BE2C (cell line): ENCODE results near the gene PRKN.

Source experiments
- DNase-seq: peaks from one replicate; pipeline ENCODE4 v3.0.0-alpha.2; 2020
- H3K27me3 ChIP-seq: fragments of 250-450 bp; sonication (Bioruptor Pico); 2 replicates; pipeline ENCODE4 v1.5.1; 2020; ENCODE audit warnings: mild to moderate bottlenecking
- H3K36me3 ChIP-seq: fragments of 250-450 bp; sonication (Bioruptor Pico); 2 replicates; pipeline ENCODE4 v1.5.1; 2020; ENCODE audit warnings: mild to moderate bottlenecking
- H3K4me1 ChIP-seq: fragments of 250-450 bp; sonication (Bioruptor Pico); 2 replicates; pipeline ENCODE4 v1.5.1; 2020
- H3K4me3 ChIP-seq: 2 replicates; pipeline ENCODE4 v1.5.1; 2011; ENCODE audit warnings: low read depth, low read length
- H3K9me3 ChIP-seq: fragments of 250-450 bp; sonication (Bioruptor Pico); 2 replicates; pipeline ENCODE4 v1.5.1; 2020
- TF ChIP-seq, protein P1 (sequence below): IDR thresholded peaks from 2 replicates; pipeline ENCODE4 v1.5.1; 2012; ENCODE audit warnings: mild to moderate bottlenecking, low read depth, low read length

The PRKN gene

GRCh38 chr6:161772176-161772575 is 955.4 kb downstream of the PRKN start:
- no peaks in the 10 kb centered on the region for H3K27me3 ChIP-seq
- H3K4me3 ChIP-seq: peak overlapping the region; percentile 11; the same call in 1 of the 2 replicates
- H3K9me3 ChIP-seq: no peaks in the 10 kb centered on the region
- H3K36me3 ChIP-seq: no peaks in the 10 kb centered on the region
- TF ChIP-seq, protein P1, sequence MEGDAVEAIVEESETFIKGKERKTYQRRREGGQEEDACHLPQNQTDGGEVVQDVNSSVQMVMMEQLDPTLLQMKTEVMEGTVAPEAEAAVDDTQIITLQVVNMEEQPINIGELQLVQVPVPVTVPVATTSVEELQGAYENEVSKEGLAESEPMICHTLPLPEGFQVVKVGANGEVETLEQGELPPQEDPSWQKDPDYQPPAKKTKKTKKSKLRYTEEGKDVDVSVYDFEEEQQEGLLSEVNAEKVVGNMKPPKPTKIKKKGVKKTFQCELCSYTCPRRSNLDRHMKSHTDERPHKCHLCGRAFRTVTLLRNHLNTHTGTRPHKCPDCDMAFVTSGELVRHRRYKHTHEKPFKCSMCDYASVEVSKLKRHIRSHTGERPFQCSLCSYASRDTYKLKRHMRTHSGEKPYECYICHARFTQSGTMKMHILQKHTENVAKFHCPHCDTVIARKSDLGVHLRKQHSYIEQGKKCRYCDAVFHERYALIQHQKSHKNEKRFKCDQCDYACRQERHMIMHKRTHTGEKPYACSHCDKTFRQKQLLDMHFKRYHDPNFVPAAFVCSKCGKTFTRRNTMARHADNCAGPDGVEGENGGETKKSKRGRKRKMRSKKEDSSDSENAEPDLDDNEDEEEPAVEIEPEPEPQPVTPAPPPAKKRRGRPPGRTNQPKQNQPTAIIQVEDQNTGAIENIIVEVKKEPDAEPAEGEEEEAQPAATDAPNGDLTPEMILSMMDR: no peak
- H3K4me1 ChIP-seq: peaks cover 19% of the 10 kb centered on the region; the same call in 1 of the 2 replicates
- DNase-seq: peak; percentile 20

DNA sequence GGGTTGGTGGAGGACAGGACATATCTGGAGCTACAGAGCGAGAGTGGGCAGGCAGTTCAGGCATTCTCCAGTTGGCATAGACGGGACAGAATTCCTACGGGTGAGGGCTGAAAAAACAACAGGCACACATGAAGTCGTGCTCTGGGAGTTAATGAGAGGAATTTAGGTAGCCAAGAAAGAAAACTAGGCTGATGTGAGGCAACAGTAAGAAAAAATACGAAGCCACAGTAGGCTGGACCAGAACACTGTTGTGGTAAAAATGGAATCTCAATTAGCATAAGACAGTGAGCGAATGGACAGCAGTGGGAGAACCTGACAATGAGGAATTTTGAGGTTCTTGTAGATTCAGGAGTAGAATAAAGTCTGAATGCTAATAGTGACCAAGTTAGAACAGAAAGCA is 965.6 kb downstream of the PRKN start:
- H3K9me3 ChIP-seq: no peaks in the 10 kb centered on the region
- no peaks in the 10 kb centered on the region for H3K4me1 ChIP-seq
- H3K4me3 ChIP-seq: no peak overlapping the region
- H3K36me3 ChIP-seq: no peaks in the 10 kb centered on the region
- no peak for DNase-seq
- TF ChIP-seq, protein P1: no peak
- H3K27me3 ChIP-seq: no peaks in the 10 kb centered on the region

GRCh38 chr6:161755080-161755479 is 972.5 kb downstream of the PRKN start:
- TF ChIP-seq, protein P1: no peak
- no peak for DNase-seq

GRCh38 chr6:161750686-161751085 is 976.9 kb downstream of the PRKN start:
- no peak for DNase-seq
- Histone ChIP-seq H3K36me3 (no peaks in the 10 kb centered on the region), H3K9me3 (no peaks in the 10 kb centered on the region), H3K4me3 (no peak overlapping the region), H3K27me3 (no peaks in the 10 kb centered on the region), H3K4me1 (no peaks in the 10 kb centered on the region; the same call in 1 of the 2 replicates)
- TF ChIP-seq, protein P1: no peak

More at GRCh38 chr6:161755080-161755479, 972.5 kb downstream of the PRKN start:
- Histone ChIP-seq H3K27me3 (no peaks in the 10 kb centered on the region), H3K4me3 (no peak overlapping the region), H3K36me3 (no peaks in the 10 kb centered on the region), H3K4me1 (no peaks in the 10 kb centered on the region), H3K9me3 (no peaks in the 10 kb centered on the region)

- Histone ChIP-seq H3K9me3 (no peaks in the 10 kb centered on the region), H3K4me3 (no peak overlapping the region), H3K36me3 (no peaks in the 10 kb centered on the region), H3K27me3 (no peaks in the 10 kb centered on the region), H3K4me1 (peaks cover 6% of the 10 kb centered on the region)
- TF ChIP-seq, protein P1: no peak
- DNase-seq: no peak
These were observed 978.0 kb downstream of the PRKN start for GRCh38 chr6:161749576-161749975.

GRCh38 chr6:161748535-161749416 is 978.8 kb downstream of the PRKN start:
- DNase-seq: peak; percentile 82
- Histone ChIP-seq H3K27me3 (no peaks in the 10 kb centered on the region), H3K36me3 (no peaks in the 10 kb centered on the region), H3K4me3 (no peak overlapping the region), H3K9me3 (no peaks in the 10 kb centered on the region), H3K4me1 (peaks cover 10% of the 10 kb centered on the region)
- TF ChIP-seq, protein P1: peak; percentile 83
